ENCODE data around the gene ALG14. TPM values are rescaled to one million over a fixed set of nuclear protein-coding genes. Genes with fewer than 3 reads are reported as not detected.

Gene ALG14
- total RNA-seq, 2 experiments from 2014 or later, result 2.4 to 2.7 TPM

GRCh38 chr1:94926915-94927404, 145.8 kb downstream of the ALG14 start, which contains the start of gene CNN3:
Gene CNN3 (minus strand): TSS chr1:94927110. CDS start chr1:94926894, 216 bp downstream.
- H3K4me1 Mint-ChIP-seq, result peaks cover 15% of the 10 kb centered on the region
- DNase-seq, result peak; percentile 46
- peaks cover 59% of the 10 kb centered on the region for H3K27me3 Mint-ChIP-seq
- H3K9me3 Mint-ChIP-seq, result no peaks in the 10 kb centered on the region
- H3K4me3 Mint-ChIP-seq, result peak within 1 kb of the TSS; percentile 69
- ChIA-PET POLR2A (no interaction called here), CTCF (no interaction called here)
- peaks cover 3% of the 10 kb centered on the region for H3K36me3 Mint-ChIP-seq (ENCODE audit: low read depth)
- no peak within 1 kb of the TSS for H3K27ac Mint-ChIP-seq

GRCh38 chr1:94926126-94926914, 146.4 kb downstream of the ALG14 start:
- peaks cover 59% of the 10 kb centered on the region for H3K27me3 Mint-ChIP-seq
- peak overlapping the region; percentile 69 for H3K4me3 Mint-ChIP-seq
- peaks cover 3% of the 10 kb centered on the region for H3K36me3 Mint-ChIP-seq (ENCODE audit: low read depth)
- no peaks in the 10 kb centered on the region for H3K9me3 Mint-ChIP-seq
- no peak for DNase-seq
- ChIA-PET POLR2A (no interaction called here), CTCF (no interaction called here)
- peaks cover 15% of the 10 kb centered on the region for H3K4me1 Mint-ChIP-seq
- no peak overlapping the region for H3K27ac Mint-ChIP-seq

DNA sequence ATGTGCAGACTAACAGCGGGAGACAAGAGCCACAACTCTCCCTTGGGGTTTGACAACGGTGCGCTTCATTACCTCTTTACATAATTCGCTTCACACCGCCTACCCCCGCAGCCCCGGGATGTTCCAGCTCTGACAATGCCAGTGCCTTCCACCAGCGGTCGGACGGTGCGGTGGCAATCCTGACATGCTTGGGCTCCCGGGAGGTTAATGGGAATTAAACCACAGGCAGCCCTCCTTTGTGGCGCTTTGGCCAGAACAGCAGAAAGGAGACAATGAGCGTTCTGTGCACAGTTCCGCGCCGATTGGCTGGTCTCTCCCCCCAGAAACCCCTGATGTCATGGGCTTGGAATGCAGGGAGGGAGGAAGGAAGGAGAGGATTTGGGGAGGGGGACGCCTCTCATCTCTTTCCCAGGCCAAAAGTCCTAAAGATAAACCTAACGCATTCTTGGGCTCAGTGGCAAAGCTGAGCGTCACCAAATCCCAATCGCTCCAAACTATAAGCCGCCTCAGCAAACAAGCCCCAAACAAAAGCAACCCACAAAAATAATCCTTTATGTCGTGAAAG, 147.1 kb downstream of the ALG14 start:
- CTCF ChIA-PET, result no interaction called here
- Mint-ChIP-seq H3K27me3 (peaks cover 56% of the 10 kb centered on the region), H3K36me3 (ENCODE audit: low read depth) (peaks cover 3% of the 10 kb centered on the region), H3K4me1 (peaks cover 15% of the 10 kb centered on the region), H3K27ac (no peak overlapping the region), H3K9me3 (no peaks in the 10 kb centered on the region), H3K4me3 (peak overlapping the region; percentile 69)
- POLR2A ChIA-PET, result no interaction called here
- DNase-seq, result no peak

GRCh38 chr1:94925004-94925403, 147.7 kb downstream of the ALG14 start:
- ChIA-PET CTCF (no interaction called here), POLR2A (no interaction called here)
- Mint-ChIP-seq H3K36me3 (ENCODE audit: low read depth) (peaks cover 3% of the 10 kb centered on the region), H3K4me1 (peaks cover 15% of the 10 kb centered on the region), H3K4me3 (no peak overlapping the region), H3K9me3 (no peaks in the 10 kb centered on the region), H3K27me3 (peaks cover 52% of the 10 kb centered on the region), H3K27ac (no peak overlapping the region)
- no peak for DNase-seq

Other genes starting within 250 kb of the ALG14 start
- gene CNN3, start 145.8 kb downstream of the ALG14 start, total RNA-seq, result 1 to 10 TPM; 1.6 TPM
- under 1 TPM in 1 of 2 experiments, not detected in 1; 0.03 TPM for gene TLCD4, start 44.4 kb upstream of the ALG14 start, total RNA-seq
- gene RWDD3, start 161.3 kb upstream of the ALG14 start, total RNA-seq, result 10 to 100 TPM; 16.5 to 17.9 TPM

Data from activated CD4-positive, alpha-beta memory T cell treated with anti-CD3 and anti-CD28 coated beads, Interleukin-2, amount 10 ng/mL, durations not matched to agents 7 days and 5 days (primary cell).